Caco-2 (cell line): Measurements from ENCODE around the gene PSTK. TPM values are rescaled to one million over a fixed set of nuclear protein-coding genes. Genes with fewer than 3 reads are reported as not detected.

Experiments used
- BruUV-seq: library from RNA; stranded (reverse); fragments of 400-500 nt; replicated peaks from 2 replicates; lab custom pipeline; 2021; lab: Mats Ljungman, UMichigan
- CTCF ChIA-PET: fragments of 300-600 bp; sonication (Branson Sonifier 250); formaldehyde crosslinking; loops from one replicate; lab custom pipeline; 2022; ENCODE audit warnings: antibody characterized with exemption; lab: Charles Lee
- POLR2A ChIA-PET: fragments of 300-600 bp; sonication (Branson Sonifier 250); formaldehyde crosslinking; loops from one replicate; lab custom pipeline; 2022; ENCODE audit warnings: antibody characterized with exemption; lab: Charles Lee
- DNase-seq, 2 experiments: peaks; one replicate each; pipeline versions ENCODE4 v3.0.0 to v3.0.0-alpha.2; 2020 to 2022
- H3K27me3 ChIP-seq: replicated peaks from 2 replicates; pipeline ENCODE4 v1.6.0; 2011; ENCODE audit warnings: low read length; ENCODE audit not compliant: control insufficient read depth, insufficient read depth
- H3K36me3 ChIP-seq: 2 replicates; pipeline ENCODE4 v1.5.1; 2011; ENCODE audit warnings: low read length; ENCODE audit not compliant: control insufficient read depth, insufficient read depth
- H3K4me1 ChIP-seq: fragments of 250-450 bp; sonication (Bioruptor Pico); 2 replicates; pipeline ENCODE4 v1.5.1; 2020; ENCODE audit warnings: mild to moderate bottlenecking
- H3K4me3 ChIP-seq: 2 replicates; pipeline ENCODE4 v1.5.1; 2011; ENCODE audit warnings: low read depth, mild to moderate bottlenecking, control low read depth, low read length
- H3K9me3 ChIP-seq: fragments of 250-450 bp; sonication (Bioruptor Pico); 2 replicates; pipeline ENCODE4 v1.5.1; 2020; ENCODE audit warnings: mild to moderate bottlenecking, moderate library complexity
- H3K27ac Mint-ChIP-seq: one replicate; pipeline ENCODE4 v1.8.0; 2022; ENCODE audit warnings: mixed read lengths; ENCODE audit not compliant: unreplicated experiment
- H3K27me3 Mint-ChIP-seq: one replicate; pipeline ENCODE4 v1.8.0; 2022; ENCODE audit warnings: mixed read lengths; ENCODE audit not compliant: insufficient read depth, unreplicated experiment
- H3K36me3 Mint-ChIP-seq: one replicate; pipeline ENCODE4 v1.8.0; 2022; ENCODE audit warnings: mild to moderate bottlenecking, mixed read lengths; ENCODE audit not compliant: insufficient read depth, unreplicated experiment
- H3K4me1 Mint-ChIP-seq: one replicate; pipeline ENCODE4 v1.8.0; 2022; ENCODE audit warnings: low read depth, mixed read lengths; ENCODE audit not compliant: unreplicated experiment
- H3K4me3 Mint-ChIP-seq: one replicate; pipeline ENCODE4 v1.8.0; 2022; ENCODE audit warnings: mild to moderate bottlenecking, moderate library complexity, mixed read lengths; ENCODE audit not compliant: unreplicated experiment
- H3K9me3 Mint-ChIP-seq: one replicate; pipeline ENCODE4 v1.8.0; 2022; ENCODE audit warnings: mixed read lengths; ENCODE audit not compliant: unreplicated experiment
- intact Hi-C: fragments of 100-400 bp; cut with micrococcal nuclease; formaldehyde crosslinking; loops from one replicate; pipeline ENCODE4 v1.10.0; 2022; ENCODE audit not compliant: unreplicated experiment
- total RNA-seq: library from RNA; stranded (reverse); gene quantifications from 2 replicates; pipeline ENCODE4 v1.2.3, GENCODE V29; 2022
- TF ChIP-seq, protein P1 (sequence below), 2 experiments: fragments of 200-600 bp in 1 of 2; IDR thresholded peaks; 1 replicate in 1 of 2; 2 replicates in 1 of 2; pipeline versions ENCODE4 v1.5.1 to v1.8.0; 2011 to 2022; ENCODE audit warnings: antibody characterized with exemption in 1 of 2, control low read depth in 1 of 2, inconsistent platforms in 1 of 2, low read depth in 1 of 2, low read length in 1 of 2, mild to moderate bottlenecking in 1 of 2, moderate library complexity in 1 of 2; ENCODE audit not compliant: insufficient read depth in 1 of 2, severe bottlenecking in 1 of 2, unreplicated experiment in 1 of 2

The PSTK gene
- total RNA-seq, 1 experiment from 2014 or later, result 8.2 TPM

DNA sequence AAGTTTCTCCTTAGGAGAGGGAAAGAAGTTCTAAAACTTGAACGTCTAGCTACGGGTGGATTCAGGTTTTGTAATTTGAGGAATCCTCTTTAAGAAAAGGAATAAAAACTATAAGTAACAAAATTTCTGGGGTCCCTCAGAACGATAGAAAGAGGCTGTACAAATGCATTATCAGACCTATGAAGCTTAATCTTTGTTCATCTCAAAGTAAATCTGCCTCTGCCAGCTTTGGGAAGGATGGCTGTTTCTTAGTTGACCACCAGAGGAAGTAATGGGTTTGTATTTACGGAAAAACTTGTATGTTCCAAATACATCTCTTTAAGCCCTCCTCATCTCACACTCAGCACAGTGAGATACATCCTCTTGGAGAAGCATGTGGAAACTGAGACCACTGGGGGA lies 864 bp downstream of the PSTK start:
- Histone ChIP-seq H3K36me3 (no peaks in the 10 kb centered on the region), H3K4me3 (peak overlapping the region; percentile 94), H3K9me3 (no peaks in the 10 kb centered on the region), H3K27me3 (no peaks in the 10 kb centered on the region), H3K4me1 (no peaks in the 10 kb centered on the region)
- TF ChIP-seq, protein P1, sequence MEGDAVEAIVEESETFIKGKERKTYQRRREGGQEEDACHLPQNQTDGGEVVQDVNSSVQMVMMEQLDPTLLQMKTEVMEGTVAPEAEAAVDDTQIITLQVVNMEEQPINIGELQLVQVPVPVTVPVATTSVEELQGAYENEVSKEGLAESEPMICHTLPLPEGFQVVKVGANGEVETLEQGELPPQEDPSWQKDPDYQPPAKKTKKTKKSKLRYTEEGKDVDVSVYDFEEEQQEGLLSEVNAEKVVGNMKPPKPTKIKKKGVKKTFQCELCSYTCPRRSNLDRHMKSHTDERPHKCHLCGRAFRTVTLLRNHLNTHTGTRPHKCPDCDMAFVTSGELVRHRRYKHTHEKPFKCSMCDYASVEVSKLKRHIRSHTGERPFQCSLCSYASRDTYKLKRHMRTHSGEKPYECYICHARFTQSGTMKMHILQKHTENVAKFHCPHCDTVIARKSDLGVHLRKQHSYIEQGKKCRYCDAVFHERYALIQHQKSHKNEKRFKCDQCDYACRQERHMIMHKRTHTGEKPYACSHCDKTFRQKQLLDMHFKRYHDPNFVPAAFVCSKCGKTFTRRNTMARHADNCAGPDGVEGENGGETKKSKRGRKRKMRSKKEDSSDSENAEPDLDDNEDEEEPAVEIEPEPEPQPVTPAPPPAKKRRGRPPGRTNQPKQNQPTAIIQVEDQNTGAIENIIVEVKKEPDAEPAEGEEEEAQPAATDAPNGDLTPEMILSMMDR (IDR thresholded peaks at IDR 0.05; ENCODE audit: insufficient read depth in 1 of 2, low read depth in 1 of 2, low read length in 1 of 2, severe bottlenecking in 1 of 2, unreplicated experiment in 1 of 2), result peak; percentile 33 to 56
- TSS peak; percentile 73 for BruUV-seq
- ChIA-PET POLR2A (interaction anchor here (2.3 kb wide), 1 partner anchor 27 kb away, joined by 16 read pairs; the partner anchor contains the start of gene C10orf88), CTCF (interaction anchor here (1.0 to 1.2 kb wide), 3 partner anchors 17 to 27 kb away, joined by 3 to 4 read pairs (median 4); partner anchors contain the start of gene C10orf88)
- Mint-ChIP-seq H3K27ac (peak overlapping the region; percentile 96), H3K27me3 (no peaks in the 10 kb centered on the region), H3K4me1 (peaks cover 5% of the 10 kb centered on the region), H3K9me3 (no peaks in the 10 kb centered on the region), H3K4me3 (peak overlapping the region; percentile 90), H3K36me3 (peaks cover 16% of the 10 kb centered on the region)
- peak in 1 of 2 experiments; percentile 37 for DNase-seq
- intact Hi-C loops, result loop anchor here (2.0 kb wide), 1 partner anchor 28 kb away; the partner anchor contains the start of genes ACADSB and IKZF5

DNA sequence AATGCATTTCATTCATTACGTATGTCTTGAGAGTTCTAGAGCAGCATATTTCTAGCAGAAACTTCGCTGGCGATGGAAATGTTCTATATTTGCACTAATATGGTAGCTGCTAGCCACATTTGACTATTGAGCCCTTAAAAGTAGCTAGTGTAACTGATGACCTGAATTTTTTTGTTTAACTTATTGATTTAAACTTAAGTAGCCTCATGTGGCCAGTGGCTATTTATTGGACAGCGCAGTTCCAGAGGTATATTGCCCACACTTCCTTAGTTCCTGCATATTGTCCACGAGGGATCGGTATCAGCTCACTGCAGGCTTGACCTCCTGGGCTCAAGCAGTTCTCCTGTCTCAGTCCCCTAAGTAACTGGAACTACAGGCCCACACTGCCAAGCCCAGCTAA lies 3.7 kb downstream of the PSTK start:
- TF ChIP-seq, protein P1 (IDR thresholded peaks at IDR 0.05; ENCODE audit: insufficient read depth in 1 of 2, low read depth in 1 of 2, low read length in 1 of 2, severe bottlenecking in 1 of 2, unreplicated experiment in 1 of 2), result no peak
- Mint-ChIP-seq H3K4me3 (no peak overlapping the region), H3K9me3 (no peaks in the 10 kb centered on the region), H3K27ac (no peak overlapping the region), H3K27me3 (no peaks in the 10 kb centered on the region), H3K4me1 (peaks cover 5% of the 10 kb centered on the region), H3K36me3 (peaks cover 16% of the 10 kb centered on the region)
- Histone ChIP-seq H3K36me3 (no peaks in the 10 kb centered on the region), H3K27me3 (no peaks in the 10 kb centered on the region), H3K4me3 (no peak overlapping the region), H3K4me1 (no peaks in the 10 kb centered on the region), H3K9me3 (no peaks in the 10 kb centered on the region)
- no peak for DNase-seq
- intact Hi-C loops, result no loop called here
- POLR2A ChIA-PET, result no interaction called here
- CTCF ChIA-PET, result no interaction called here
- no TSS peak for BruUV-seq

DNA sequence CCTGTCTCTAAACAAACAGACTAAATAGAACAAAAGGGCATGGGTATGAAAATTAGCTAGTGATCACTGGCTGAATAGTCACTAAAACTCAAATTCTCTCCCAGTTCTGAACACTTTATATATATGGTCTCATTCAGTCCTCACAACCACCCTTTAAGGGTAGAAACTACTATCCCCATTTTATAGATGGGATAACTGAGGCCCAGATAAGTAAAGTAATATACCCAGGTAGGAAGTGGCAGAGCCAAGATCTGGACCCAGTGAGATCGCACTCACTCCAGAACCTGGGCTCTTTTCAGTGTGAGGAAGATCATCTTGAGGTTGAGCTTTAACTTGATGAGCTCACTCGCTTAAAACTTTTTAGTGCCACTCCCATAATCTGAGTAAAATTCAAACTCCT lies 4.5 kb downstream of the PSTK start:
- H3K27me3 ChIP-seq, result no peaks in the 10 kb centered on the region
- Mint-ChIP-seq H3K27me3 (no peaks in the 10 kb centered on the region), H3K4me1 (peaks cover 4% of the 10 kb centered on the region), H3K36me3 (peaks cover 16% of the 10 kb centered on the region), H3K9me3 (no peaks in the 10 kb centered on the region), H3K4me3 (no peak overlapping the region), H3K27ac (no peak overlapping the region)
- intact Hi-C loops, result no loop called here
- no peak overlapping the region for H3K4me3 ChIP-seq
- no peaks in the 10 kb centered on the region for H3K4me1 ChIP-seq
- TF ChIP-seq, protein P1 (IDR thresholded peaks at IDR 0.05; ENCODE audit: insufficient read depth in 1 of 2, low read depth in 1 of 2, low read length in 1 of 2, severe bottlenecking in 1 of 2, unreplicated experiment in 1 of 2), result no peak
- H3K9me3 ChIP-seq, result no peaks in the 10 kb centered on the region
- BruUV-seq, result no TSS peak
- ChIA-PET CTCF (no interaction called here), POLR2A (no interaction called here)
- H3K36me3 ChIP-seq, result no peaks in the 10 kb centered on the region
- no peak for DNase-seq
